Loucy (cell line): ENCODE measurements around the gene OR1J4.

Experiments
- EZH2phosphoT487 ChIP-seq: fragments of 200-600 bp; IDR thresholded peaks from 2 replicates; pipeline ENCODE4 v1.6.1; 2018; ENCODE audit warnings: antibody characterized with exemption, mild to moderate bottlenecking, moderate library complexity, borderline replicate concordance
- TF ChIP-seq, protein P1 (sequence below): fragments of 200-600 bp; sonication (generic); conservative IDR thresholded peaks from 2 replicates; pipeline ENCODE4 v1.5.1; 2014; ENCODE audit warnings: mild to moderate bottlenecking, antibody characterized with exemption, low read length

DNA sequence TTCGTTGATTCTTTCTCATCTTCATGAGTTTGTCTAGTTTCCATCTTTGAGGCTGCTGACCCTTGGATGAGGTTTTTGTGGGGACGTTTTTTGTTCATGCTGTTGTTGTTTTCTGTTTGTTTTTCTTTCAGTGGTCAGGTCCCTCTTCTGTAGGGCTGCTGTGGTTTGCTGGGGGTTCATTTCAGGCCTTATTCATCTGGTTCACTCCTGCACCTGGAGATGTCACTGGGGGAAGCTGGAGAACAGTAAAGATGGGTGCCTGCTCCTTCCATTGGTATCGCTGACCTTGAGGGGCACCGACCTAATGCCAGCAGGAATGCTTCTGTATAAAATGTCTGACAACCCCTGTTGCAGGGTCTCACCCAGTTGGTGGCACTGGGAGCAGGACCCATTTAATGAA is 42.5 kb downstream of the OR1J4 start:
- TF ChIP-seq, protein P1, sequence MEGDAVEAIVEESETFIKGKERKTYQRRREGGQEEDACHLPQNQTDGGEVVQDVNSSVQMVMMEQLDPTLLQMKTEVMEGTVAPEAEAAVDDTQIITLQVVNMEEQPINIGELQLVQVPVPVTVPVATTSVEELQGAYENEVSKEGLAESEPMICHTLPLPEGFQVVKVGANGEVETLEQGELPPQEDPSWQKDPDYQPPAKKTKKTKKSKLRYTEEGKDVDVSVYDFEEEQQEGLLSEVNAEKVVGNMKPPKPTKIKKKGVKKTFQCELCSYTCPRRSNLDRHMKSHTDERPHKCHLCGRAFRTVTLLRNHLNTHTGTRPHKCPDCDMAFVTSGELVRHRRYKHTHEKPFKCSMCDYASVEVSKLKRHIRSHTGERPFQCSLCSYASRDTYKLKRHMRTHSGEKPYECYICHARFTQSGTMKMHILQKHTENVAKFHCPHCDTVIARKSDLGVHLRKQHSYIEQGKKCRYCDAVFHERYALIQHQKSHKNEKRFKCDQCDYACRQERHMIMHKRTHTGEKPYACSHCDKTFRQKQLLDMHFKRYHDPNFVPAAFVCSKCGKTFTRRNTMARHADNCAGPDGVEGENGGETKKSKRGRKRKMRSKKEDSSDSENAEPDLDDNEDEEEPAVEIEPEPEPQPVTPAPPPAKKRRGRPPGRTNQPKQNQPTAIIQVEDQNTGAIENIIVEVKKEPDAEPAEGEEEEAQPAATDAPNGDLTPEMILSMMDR, result no peak
- TF ChIP-seq EZH2phosphoT487, result no peak
